Measurements from ENCODE around the gene SSTR1.

Gene SSTR1

GRCh38 chr14:38203929-38204718 is 3.6 kb upstream of the SSTR1 start:
- DNase-seq: no peak

- DNase-seq: no peak
Measured at GRCh38 chr14:38204719-38205115, 3.0 kb upstream of the SSTR1 start.

- no peak for DNase-seq
Measured at GRCh38 chr14:38205119-38205813, 2.4 kb upstream of the SSTR1 start.

- no peak for DNase-seq
Measured at GRCh38 chr14:38205949-38206665, 1.6 kb upstream of the SSTR1 start.

- no peak for DNase-seq
Measured at GRCh38 chr14:38206689-38207376, 871 bp upstream of the SSTR1 start.

- no peak for DNase-seq
Measured at GRCh38 chr14:38207377-38207735, 348 bp upstream of the SSTR1 start.

GRCh38 chr14:38208618-38209562 is 1.2 kb downstream of the SSTR1 start:
- no peak for DNase-seq

- DNase-seq: no peak
Measured at GRCh38 chr14:38209572-38210557, 2.2 kb downstream of the SSTR1 start.

GRCh38 chr14:38210587-38211216 is 3.0 kb downstream of the SSTR1 start:
- no peak for DNase-seq

GRCh38 chr14:38211255-38211735 is 3.6 kb downstream of the SSTR1 start:
- no peak for DNase-seq

- no peak for DNase-seq
Measured at GRCh38 chr14:38212111-38212510, 4.4 kb downstream of the SSTR1 start.

GRCh38 chr14:38213001-38213400 is 5.3 kb downstream of the SSTR1 start:
- no peak for DNase-seq

GRCh38 chr14:38217553-38217952 is 9.8 kb downstream of the SSTR1 start:
- DNase-seq: no peak

- no peak for DNase-seq
Measured at GRCh38 chr14:38221077-38221476, 13.4 kb downstream of the SSTR1 start.

- DNase-seq: no peak
Measured at GRCh38 chr14:38224338-38224737, 16.6 kb downstream of the SSTR1 start.

- no peak for DNase-seq
Measured at GRCh38 chr14:38225946-38226345, 18.2 kb downstream of the SSTR1 start.

GRCh38 chr14:38226366-38226765 is 18.7 kb downstream of the SSTR1 start:
- no peak for DNase-seq

GRCh38 chr14:38233218-38233617 is 25.5 kb downstream of the SSTR1 start:
- no peak for DNase-seq

GRCh38 chr14:38238332-38238731 is 30.6 kb downstream of the SSTR1 start:
- DNase-seq: no peak

- DNase-seq: no peak
Measured at GRCh38 chr14:38238878-38239277, 31.2 kb downstream of the SSTR1 start.

All from NCI-H1105 treated with DMSO at 0.1 percent for 48 hours (cell line).